HG03060 (cell line): ENCODE results near the gene TYMP.
"Not testable (repeated sequence)": the region's sequence is repeated elsewhere in the genome, so short reads cannot be mapped to it uniquely, and the experiment has no call there.

Source experiments
- ATAC-seq: cut with Tn5 transposase; IDR thresholded peaks from one replicate; pipeline ENCODE4 v1.9.1; 2021; ENCODE audit warnings: low read depth, moderate number of reproducible peaks; ENCODE audit not compliant: unreplicated experiment

Gene TYMP

GRCh38 chr22:50542416-50542927, 12.7 kb upstream of the TYMP start:
- ATAC-seq: no peak

GRCh38 chr22:50541667-50542026, 11.8 kb upstream of the TYMP start:
- not testable (repeated sequence) for ATAC-seq

GRCh38 chr22:50540381-50540780, 10.6 kb upstream of the TYMP start:
- no peak for ATAC-seq

- no peak for ATAC-seq
These were observed 8.0 kb upstream of the TYMP start for GRCh38 chr22:50537765-50538164.

- ATAC-seq: no peak
These were observed 6.4 kb upstream of the TYMP start for GRCh38 chr22:50536226-50536625.

- ATAC-seq: no peak
These were observed 5.3 kb upstream of the TYMP start for GRCh38 chr22:50535113-50535512.

DNA sequence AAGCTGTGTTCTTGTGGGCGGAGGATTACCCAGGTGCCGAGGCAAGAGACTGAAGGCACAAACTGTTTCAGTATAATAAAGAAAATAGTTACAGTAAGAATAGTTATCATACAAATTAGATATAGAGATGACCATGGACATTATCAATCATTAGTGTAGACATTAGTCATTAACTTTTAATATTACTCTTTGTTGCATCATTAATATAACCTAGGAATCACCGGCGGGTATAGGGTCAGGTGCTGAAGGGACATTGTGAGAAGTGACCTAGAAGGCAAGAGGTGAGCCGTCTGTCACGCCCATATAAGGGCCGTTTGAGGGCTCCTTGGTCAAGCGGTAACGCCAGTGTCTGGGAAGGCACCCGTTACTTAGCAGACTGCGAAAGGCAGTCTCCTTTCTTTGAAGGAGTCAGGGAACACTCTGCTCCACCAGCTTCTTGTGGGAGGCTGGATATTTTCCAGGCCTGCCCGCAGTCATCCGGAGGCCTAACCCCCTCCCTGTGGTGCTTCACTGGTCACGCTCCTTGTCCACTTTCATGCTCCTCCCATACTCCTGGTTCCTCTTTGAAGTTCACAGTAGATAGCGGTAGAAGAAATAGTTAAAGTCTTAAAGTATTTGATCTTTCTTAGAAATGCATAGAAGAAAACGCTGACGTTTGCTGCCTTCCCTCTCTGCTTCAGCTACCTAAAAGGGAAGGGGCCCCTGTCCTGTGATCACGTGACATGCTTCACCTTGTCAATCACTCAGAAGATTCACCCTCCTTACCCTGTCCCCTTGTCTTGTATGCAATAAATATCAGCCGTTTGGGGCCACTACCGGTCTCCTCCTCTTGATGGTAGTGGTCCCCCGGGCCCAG, 4.3 kb upstream of the TYMP start:
- ATAC-seq: not testable (repeated sequence)

GRCh38 chr22:50532824-50533796, 3.3 kb upstream of the TYMP start:
- no peak for ATAC-seq

GRCh38 chr22:50531962-50532674, 2.3 kb upstream of the TYMP start:
- no peak for ATAC-seq

DNA sequence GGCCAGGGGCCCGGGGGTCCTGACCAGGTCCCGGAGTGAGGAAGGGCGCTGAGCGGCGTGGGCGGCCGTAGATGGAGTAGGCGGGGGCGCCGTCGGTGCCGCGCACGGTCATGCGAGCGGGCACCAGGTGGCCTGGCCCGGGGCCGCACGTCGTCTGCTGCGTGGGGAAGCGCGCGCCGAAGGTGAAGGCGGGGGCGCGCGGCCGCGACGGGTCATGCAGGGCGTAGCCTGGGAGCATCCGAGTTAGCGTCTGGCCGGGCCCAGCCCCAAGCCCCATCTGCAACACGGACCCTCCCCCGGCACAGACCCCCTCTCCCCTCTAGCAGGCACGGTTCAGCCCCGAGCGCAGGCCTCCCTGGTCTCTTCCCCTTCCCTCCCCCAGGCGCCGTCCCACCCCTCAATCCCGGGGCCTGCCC, 1.7 kb upstream of the TYMP start:
- no peak for ATAC-seq

DNA sequence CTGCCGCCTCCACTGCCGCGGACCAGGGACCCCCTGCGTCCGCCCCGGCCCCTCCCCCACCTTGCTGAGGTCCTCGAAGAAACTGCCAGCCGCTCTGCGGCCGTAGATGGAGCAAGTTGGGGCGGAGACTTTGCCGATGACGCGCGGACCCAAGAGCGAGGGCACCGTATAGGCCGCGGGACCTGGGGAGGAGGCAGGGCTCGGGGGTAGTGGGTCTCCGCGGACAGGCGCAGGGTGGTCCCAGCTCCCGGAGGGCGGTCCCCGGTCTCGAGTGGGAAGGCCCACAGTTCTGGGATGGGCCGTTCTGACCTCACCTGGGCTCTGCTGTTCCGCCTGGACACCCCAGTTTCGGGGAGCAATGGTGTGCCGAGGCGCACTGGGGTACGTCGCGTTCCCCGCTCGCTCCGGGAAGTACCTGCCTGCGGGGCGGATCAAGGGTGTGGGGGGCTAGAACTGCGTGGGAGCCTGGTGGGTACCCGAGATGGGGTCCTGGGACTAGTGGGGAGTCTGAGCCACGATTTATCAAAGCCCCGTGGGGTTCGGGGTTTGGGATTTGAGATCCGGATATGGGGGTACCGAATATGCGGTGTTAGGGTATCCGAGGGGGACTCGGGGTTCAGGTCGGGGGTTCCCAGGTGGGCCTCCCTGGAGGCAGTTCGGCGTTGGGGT, 1.2 kb upstream of the TYMP start:
- ATAC-seq: no peak

- ATAC-seq: no peak
These were observed 716 bp upstream of the TYMP start for GRCh38 chr22:50530580-50530876.

- ATAC-seq: no peak
These were observed 356 bp downstream of the TYMP start for GRCh38 chr22:50529416-50529896.

- ATAC-seq: no peak
These were observed 963 bp downstream of the TYMP start for GRCh38 chr22:50528682-50529415.

- no peak for ATAC-seq
These were observed 1.7 kb downstream of the TYMP start for GRCh38 chr22:50527921-50528681.

GRCh38 chr22:50526834-50527801, 2.7 kb downstream of the TYMP start:
- ATAC-seq: no peak

- peak; percentile 12 for ATAC-seq
These were observed 3.5 kb downstream of the TYMP start for GRCh38 chr22:50526108-50526833.
